Activated CD8-positive, alpha-beta T cell treated with anti-CD3 and anti-CD28 coated beads, Interleukin-2, amount 10 ng/mL, durations not matched to agents 7 days and 5 days (primary cell): Measurements from ENCODE around the gene DCDC1. TPM values are rescaled to one million over a fixed set of nuclear protein-coding genes. Genes with fewer than 3 reads are reported as not detected.

Source experiments
- ATAC-seq: fragments of 150-1000 bp; cut with Tn5 transposase; one replicate; pipeline ENCODE4 v1.10.0; 2021; ENCODE audit warnings: moderate library complexity
- CTCF ChIA-PET: fragments of 350-600 bp; sonication (Branson Sonifier 250); formaldehyde crosslinking; loops from one replicate; lab custom pipeline; 2021; ENCODE audit warnings: antibody characterized with exemption; lab: Charles Lee
- POLR2A ChIA-PET: fragments of 350-600 bp; sonication (Branson Sonifier 250); formaldehyde crosslinking; loops from one replicate; lab custom pipeline; 2021; ENCODE audit warnings: antibody characterized with exemption; lab: Charles Lee
- DNase-seq: peaks from one replicate; pipeline ENCODE4 v3.0.0-alpha.2; 2020
- H3K27ac Mint-ChIP-seq: one replicate; pipeline ENCODE4 v1.8.0; 2021; ENCODE audit warnings: mild to moderate bottlenecking, mixed read lengths
- H3K27me3 Mint-ChIP-seq: one replicate; pipeline ENCODE4 v1.8.0; 2021; ENCODE audit warnings: low read depth, mixed read lengths
- H3K36me3 Mint-ChIP-seq: one replicate; pipeline ENCODE4 v1.8.0; 2021; ENCODE audit warnings: low read depth, mixed read lengths
- H3K4me1 Mint-ChIP-seq: one replicate; pipeline ENCODE4 v1.8.0; 2021; ENCODE audit warnings: low read depth, mixed read lengths
- H3K4me3 Mint-ChIP-seq: one replicate; pipeline ENCODE4 v1.8.0; 2021; ENCODE audit warnings: mild to moderate bottlenecking, mixed read lengths
- H3K9me3 Mint-ChIP-seq: one replicate; pipeline ENCODE4 v1.8.0; 2022; ENCODE audit warnings: mixed read lengths; ENCODE audit not compliant: insufficient read depth
- total RNA-seq, 2 experiments: library from RNA; stranded (reverse); gene quantifications; one replicate each; pipeline ENCODE4 v1.2.3, GENCODE V29; 2021

DCDC1 gene
- total RNA-seq, 2 experiments from 2014 or later, result not detected

DNA sequence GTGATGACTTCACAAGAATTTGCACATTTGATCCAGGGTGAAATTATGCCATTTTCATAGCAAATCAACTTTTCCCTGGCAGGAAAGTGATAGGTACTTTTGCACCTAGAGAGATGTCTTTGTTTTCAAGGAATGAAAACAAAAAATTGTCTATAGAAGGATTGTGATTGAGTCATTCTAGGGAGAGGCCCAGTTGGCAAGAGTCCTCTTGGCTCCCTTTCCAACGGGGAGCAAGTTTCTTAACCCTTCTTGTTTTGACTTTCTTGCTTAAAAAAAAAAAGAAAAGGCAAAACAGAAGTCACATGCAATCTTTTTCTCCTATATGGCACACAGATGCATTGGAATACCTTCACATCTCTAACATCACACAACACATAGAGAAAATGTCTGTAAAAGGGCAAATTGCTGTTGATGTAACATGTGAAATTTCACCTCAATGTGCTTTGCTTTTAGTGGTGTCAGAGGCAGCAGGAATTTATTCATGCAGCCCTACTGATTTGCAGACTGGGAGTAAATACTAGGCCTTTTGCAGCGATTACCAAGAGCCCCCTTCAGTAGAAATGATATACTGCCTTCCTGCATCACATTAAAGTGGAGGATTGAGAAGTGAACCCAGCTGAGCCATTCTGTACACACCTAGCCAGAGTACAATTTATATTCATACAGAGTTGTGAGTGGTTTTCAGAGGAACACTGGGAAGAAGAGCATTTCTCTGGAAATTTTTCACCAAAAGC, 492.7 kb downstream of the DCDC1 start:
- no peaks in the 10 kb centered on the region for H3K4me1 Mint-ChIP-seq
- no peak for DNase-seq
- ATAC-seq, result no peak
- H3K9me3 Mint-ChIP-seq, result no peaks in the 10 kb centered on the region
- no peaks in the 10 kb centered on the region for H3K36me3 Mint-ChIP-seq
- CTCF ChIA-PET, result interaction anchor here (0.6 kb wide), 1 partner anchor 41 kb away, joined by 3 read pairs; no protein-coding TSS in a partner anchor
- H3K4me3 Mint-ChIP-seq, result no peak overlapping the region
- H3K27me3 Mint-ChIP-seq, result no peaks in the 10 kb centered on the region
- POLR2A ChIA-PET, result no interaction called here
- no peak overlapping the region for H3K27ac Mint-ChIP-seq

GRCh38 chr11:30876228-30876627, 493.3 kb downstream of the DCDC1 start:
- Mint-ChIP-seq H3K4me3 (no peak overlapping the region), H3K36me3 (no peaks in the 10 kb centered on the region), H3K4me1 (no peaks in the 10 kb centered on the region), H3K27me3 (no peaks in the 10 kb centered on the region), H3K27ac (no peak overlapping the region), H3K9me3 (no peaks in the 10 kb centered on the region)
- ATAC-seq (no peak), DNase-seq (no peak)
- POLR2A ChIA-PET, result no interaction called here
- CTCF ChIA-PET, result no interaction called here

GRCh38 chr11:30875806-30876205, 493.7 kb downstream of the DCDC1 start:
- DNase-seq (no peak), ATAC-seq (no peak)
- Mint-ChIP-seq H3K4me1 (no peaks in the 10 kb centered on the region), H3K4me3 (no peak overlapping the region), H3K9me3 (no peaks in the 10 kb centered on the region), H3K27me3 (no peaks in the 10 kb centered on the region), H3K27ac (no peak overlapping the region), H3K36me3 (no peaks in the 10 kb centered on the region)
- POLR2A ChIA-PET, result no interaction called here
- CTCF ChIA-PET, result no interaction called here

DNA sequence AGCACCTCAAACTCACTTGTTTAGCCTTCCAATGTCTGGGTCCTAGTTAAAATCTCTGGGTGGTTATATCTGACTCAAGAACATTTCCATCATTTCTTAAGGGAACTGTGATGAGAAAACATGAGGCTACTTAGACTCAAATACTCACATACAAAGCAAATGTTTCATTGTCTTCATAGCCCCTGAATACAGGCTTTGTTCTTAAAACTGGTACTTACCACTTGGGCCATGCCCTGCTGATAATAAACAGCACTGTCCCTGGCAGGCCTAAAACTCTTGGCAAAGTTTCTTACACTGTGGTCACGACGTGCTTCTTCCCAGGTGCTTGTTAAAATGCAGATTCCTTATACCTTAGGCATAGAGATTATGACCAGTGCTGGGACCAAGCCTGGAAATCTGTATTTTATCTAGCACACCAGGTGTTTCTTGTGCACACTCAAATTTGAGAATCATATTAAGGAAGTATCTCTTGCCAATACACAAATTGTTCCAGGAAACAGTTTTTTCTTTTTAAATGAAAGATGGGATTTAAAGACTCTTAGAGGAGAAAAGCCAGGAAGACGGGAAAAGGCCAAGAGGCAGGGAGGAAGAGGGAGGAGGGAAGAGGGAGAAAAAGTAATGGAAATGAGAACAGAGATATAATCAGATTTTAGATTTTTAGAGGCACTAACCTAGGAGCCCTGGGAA, 495.5 kb downstream of the DCDC1 start:
- CTCF ChIA-PET, result no interaction called here
- DNase-seq (no peak), ATAC-seq (no peak)
- POLR2A ChIA-PET, result interaction anchor here (0.6 kb wide), 1 partner anchor 20 kb away, joined by 3 read pairs; no protein-coding TSS in a partner anchor
- Mint-ChIP-seq H3K36me3 (no peaks in the 10 kb centered on the region), H3K27me3 (no peaks in the 10 kb centered on the region), H3K4me3 (no peak overlapping the region), H3K27ac (no peak overlapping the region), H3K4me1 (no peaks in the 10 kb centered on the region), H3K9me3 (no peaks in the 10 kb centered on the region)

DNA sequence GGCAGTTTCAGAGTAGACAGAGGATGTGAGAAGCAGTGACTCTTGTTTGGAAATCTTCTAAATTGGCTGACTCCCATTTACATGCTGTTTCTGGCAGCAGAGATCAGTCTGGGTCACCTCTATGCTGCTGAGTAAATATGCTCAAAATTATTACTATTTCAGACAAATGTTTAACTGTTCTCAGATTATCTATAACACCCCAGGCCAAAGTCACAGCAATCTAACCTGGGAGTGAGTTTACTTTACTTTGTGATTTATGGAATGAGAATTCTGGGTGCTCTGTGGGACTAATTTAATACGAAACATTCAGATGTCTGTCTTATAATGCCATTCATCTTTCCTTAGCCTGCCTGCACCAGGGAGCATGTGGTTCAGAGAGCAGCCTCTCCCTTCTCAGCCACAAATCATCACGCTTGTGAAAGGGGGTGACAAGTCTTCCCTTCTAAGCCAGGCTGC, 500.9 kb downstream of the DCDC1 start:
- Mint-ChIP-seq H3K4me1 (no peaks in the 10 kb centered on the region), H3K4me3 (no peak overlapping the region), H3K9me3 (no peaks in the 10 kb centered on the region), H3K36me3 (no peaks in the 10 kb centered on the region), H3K27me3 (no peaks in the 10 kb centered on the region), H3K27ac (no peak overlapping the region)
- POLR2A ChIA-PET, result no interaction called here
- no peak for ATAC-seq
- CTCF ChIA-PET, result no interaction called here
- no peak for DNase-seq

DNA sequence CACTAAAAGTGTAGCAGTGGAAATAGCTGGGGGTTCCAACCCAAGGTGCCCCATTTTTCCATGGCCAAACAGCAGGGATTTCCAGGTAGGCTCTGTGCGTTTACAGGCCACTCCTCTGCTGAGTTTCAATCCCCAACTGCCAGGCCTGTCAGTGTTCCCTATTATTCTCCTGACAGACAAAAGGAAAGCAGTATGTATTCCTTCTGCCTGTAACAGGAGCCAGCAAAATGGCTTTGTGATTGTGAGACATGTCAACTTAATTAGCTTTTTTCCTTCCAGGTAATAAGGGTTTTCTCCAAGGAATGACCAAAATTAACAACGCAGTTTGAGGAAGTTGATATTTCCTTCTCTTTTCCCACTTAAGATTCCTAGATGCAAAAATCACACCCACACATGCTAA, 506.3 kb downstream of the DCDC1 start:
- no peaks in the 10 kb centered on the region for H3K4me1 Mint-ChIP-seq
- H3K4me3 Mint-ChIP-seq, result no peak overlapping the region
- DNase-seq (no peak), ATAC-seq (no peak)
- H3K27me3 Mint-ChIP-seq, result no peaks in the 10 kb centered on the region
- H3K9me3 Mint-ChIP-seq, result no peaks in the 10 kb centered on the region
- ChIA-PET POLR2A (no interaction called here), CTCF (no interaction called here)
- no peak overlapping the region for H3K27ac Mint-ChIP-seq
- no peaks in the 10 kb centered on the region for H3K36me3 Mint-ChIP-seq

- H3K9me3 Mint-ChIP-seq, result no peaks in the 10 kb centered on the region
- H3K27ac Mint-ChIP-seq, result no peak overlapping the region
- no peaks in the 10 kb centered on the region for H3K4me1 Mint-ChIP-seq
- no peaks in the 10 kb centered on the region for H3K36me3 Mint-ChIP-seq
- POLR2A ChIA-PET, result no interaction called here
- no peak for DNase-seq
- H3K4me3 Mint-ChIP-seq, result no peak overlapping the region
- CTCF ChIA-PET, result no interaction called here
- H3K27me3 Mint-ChIP-seq, result no peaks in the 10 kb centered on the region
- ATAC-seq, result no peak
These were observed 508.0 kb downstream of the DCDC1 start for GRCh38 chr11:30861531-30861930.

GRCh38 chr11:30861064-30861463, 508.5 kb downstream of the DCDC1 start:
- no peaks in the 10 kb centered on the region for H3K36me3 Mint-ChIP-seq
- no peaks in the 10 kb centered on the region for H3K27me3 Mint-ChIP-seq
- ChIA-PET POLR2A (no interaction called here), CTCF (no interaction called here)
- H3K9me3 Mint-ChIP-seq, result no peaks in the 10 kb centered on the region
- no peak overlapping the region for H3K27ac Mint-ChIP-seq
- H3K4me3 Mint-ChIP-seq, result no peak overlapping the region
- DNase-seq (no peak), ATAC-seq (no peak)
- H3K4me1 Mint-ChIP-seq, result no peaks in the 10 kb centered on the region

GRCh38 chr11:30860146-30860545, 509.4 kb downstream of the DCDC1 start:
- no peaks in the 10 kb centered on the region for H3K36me3 Mint-ChIP-seq
- no peak for DNase-seq
- no peak overlapping the region for H3K4me3 Mint-ChIP-seq
- H3K27me3 Mint-ChIP-seq, result no peaks in the 10 kb centered on the region
- ATAC-seq, result no peak
- H3K27ac Mint-ChIP-seq, result no peak overlapping the region
- H3K9me3 Mint-ChIP-seq, result no peaks in the 10 kb centered on the region
- ChIA-PET POLR2A (no interaction called here), CTCF (no interaction called here)
- no peaks in the 10 kb centered on the region for H3K4me1 Mint-ChIP-seq

GRCh38 chr11:30859669-30860068, 509.9 kb downstream of the DCDC1 start:
- H3K4me3 Mint-ChIP-seq, result no peak overlapping the region
- no peak overlapping the region for H3K27ac Mint-ChIP-seq
- DNase-seq (no peak), ATAC-seq (no peak)
- no peaks in the 10 kb centered on the region for H3K27me3 Mint-ChIP-seq
- H3K4me1 Mint-ChIP-seq, result no peaks in the 10 kb centered on the region
- POLR2A ChIA-PET, result no interaction called here
- CTCF ChIA-PET, result no interaction called here
- H3K36me3 Mint-ChIP-seq, result no peaks in the 10 kb centered on the region
- no peaks in the 10 kb centered on the region for H3K9me3 Mint-ChIP-seq

- Mint-ChIP-seq H3K36me3 (no peaks in the 10 kb centered on the region), H3K9me3 (no peaks in the 10 kb centered on the region), H3K4me3 (no peak overlapping the region), H3K27me3 (no peaks in the 10 kb centered on the region), H3K4me1 (no peaks in the 10 kb centered on the region), H3K27ac (no peak overlapping the region)
- POLR2A ChIA-PET, result no interaction called here
- no peak for DNase-seq
- CTCF ChIA-PET, result interaction anchor here (0.6 to 0.7 kb wide), 3 partner anchors 93 to 817 kb away, joined by 3 read pairs; no protein-coding TSS in a partner anchor
- ATAC-seq, result no peak
These were observed 514.0 kb downstream of the DCDC1 start for GRCh38 chr11:30855383-30856006.

- Mint-ChIP-seq H3K27ac (no peak overlapping the region), H3K36me3 (no peaks in the 10 kb centered on the region), H3K9me3 (no peaks in the 10 kb centered on the region), H3K4me1 (no peaks in the 10 kb centered on the region), H3K4me3 (no peak overlapping the region), H3K27me3 (no peaks in the 10 kb centered on the region)
- POLR2A ChIA-PET, result no interaction called here
- ATAC-seq (no peak), DNase-seq (no peak)
- CTCF ChIA-PET, result interaction anchor here (1.0 kb wide), 1 partner anchor 98 kb away, joined by 3 read pairs; no protein-coding TSS in a partner anchor
These were observed 516.1 kb downstream of the DCDC1 start for GRCh38 chr11:30853439-30853838.
